Vagina (tissue), 2 donors: ENCODE data around the gene FBXL12. TPM values are rescaled to one million over a fixed set of nuclear protein-coding genes. Genes with fewer than 3 reads are reported as not detected.

Experiments
- DNase-seq, 2 donors: peaks; one replicate each; pipeline ENCODE4 v3.0.0-alpha.2; 2017; ENCODE audit errors: extremely low spot score in 2 of 2
- H3K27ac ChIP-seq: fragments of 200-600 bp; sonication (generic); one replicate; pipeline ENCODE4 v1.5.1; 2019
- H3K27me3 ChIP-seq: fragments of 200-600 bp; sonication (generic); one replicate; pipeline ENCODE4 v1.5.1; 2019
- H3K36me3 ChIP-seq, 2 donors: fragments of 200-600 bp; sonication (generic); one replicate each; pipeline ENCODE4 v1.5.1; 2017 to 2019
- H3K4me1 ChIP-seq: fragments of 200-600 bp; sonication (generic); one replicate; pipeline ENCODE4 v1.5.1; 2019
- H3K4me3 ChIP-seq, 2 donors: fragments of 200-600 bp; sonication (generic); 1 replicate in 1 of 2; 2 replicates in 1 of 2; pipeline ENCODE4 v1.5.1; 2016 to 2019
- H3K9me3 ChIP-seq: fragments of 200-600 bp; sonication (generic); one replicate; pipeline ENCODE4 v1.5.1; 2019
- CTCF ChIP-seq, 3 experiments: fragments of 450-650 bp in 2 of 3; fragments of 200-600 bp in 1 of 3; sonication (generic) in 1 of 3; IDR thresholded peaks; one replicate each; pipeline ENCODE4 v1.5.1; 2017 to 2019; ENCODE audit warnings: antibody characterized with exemption in 3 of 3, mild to moderate bottlenecking in 2 of 3, moderate library complexity in 2 of 3
- POLR2A ChIP-seq, 2 donors: fragments of 450-650 bp; IDR thresholded peaks; one replicate each; pipeline ENCODE4 v1.6.1; 2017; ENCODE audit warnings: antibody characterized with exemption in 2 of 2, mild to moderate bottlenecking in 2 of 2, moderate library complexity in 2 of 2
- POLR2AphosphoS5 ChIP-seq, 2 donors: sonication (generic); formaldehyde crosslinking; IDR thresholded peaks; one replicate each; pipeline ENCODE4 v1.9.0; 2017; ENCODE audit warnings: antibody characterized with exemption in 2 of 2, mild to moderate bottlenecking in 2 of 2, low read depth in 1 of 2; ENCODE audit not compliant: insufficient read depth in 1 of 2
- intact Hi-C: fragments of 100-400 bp; cut with DNase I; formaldehyde crosslinking; loops from one replicate; pipeline ENCODE4 v1.15.1; 2023
- total RNA-seq: library from RNA; depleted of rRNA; stranded (reverse); fragments of >200 nt; gene quantifications from one replicate; pipeline ENCODE4 v1.2.3, GENCODE V29; 2016

Gene FBXL12
- total RNA-seq, 1 donor from 2014 or later, result 39.8 TPM

- no peak for DNase-seq
- no peak for TF ChIP-seq POLR2AphosphoS5 (IDR thresholded peaks at IDR 0.05; ENCODE audit: insufficient read depth in 1 of 2, low read depth in 1 of 2)
- no peak for TF ChIP-seq POLR2A (IDR thresholded peaks at IDR 0.05)
- TF ChIP-seq CTCF (IDR thresholded peaks at IDR 0.05), result no peak
- H3K27me3 ChIP-seq, result no peaks in the 10 kb centered on the region
- no peak overlapping the region for H3K4me3 ChIP-seq
- no peak overlapping the region for H3K27ac ChIP-seq
- intact Hi-C loops, result loop anchor here (10.0 kb wide), 1 partner anchor 597 kb away; no protein-coding TSS in a partner anchor
- no peaks in the 10 kb centered on the region for H3K36me3 ChIP-seq
- H3K4me1 ChIP-seq, result peaks cover 7% of the 10 kb centered on the region
- H3K9me3 ChIP-seq, result no peaks in the 10 kb centered on the region
Observed at GRCh38 chr19:9801976-9802375, 16.9 kb downstream of the FBXL12 start.

GRCh38 chr19:9799162-9799561 is 19.7 kb downstream of the FBXL12 start:
- no peak overlapping the region for H3K27ac ChIP-seq
- H3K4me3 ChIP-seq, result no peak overlapping the region
- intact Hi-C loops, result loop anchor here (5.0 kb wide), 1 partner anchor 172 kb away; no protein-coding TSS in a partner anchor
- no peak for DNase-seq
- H3K9me3 ChIP-seq, result no peaks in the 10 kb centered on the region
- H3K36me3 ChIP-seq, result no peaks in the 10 kb centered on the region
- no peaks in the 10 kb centered on the region for H3K27me3 ChIP-seq
- peaks cover 12% of the 10 kb centered on the region for H3K4me1 ChIP-seq
- TF ChIP-seq CTCF (IDR thresholded peaks at IDR 0.05) (no peak), POLR2A (IDR thresholded peaks at IDR 0.05) (no peak), POLR2AphosphoS5 (IDR thresholded peaks at IDR 0.05; ENCODE audit: insufficient read depth in 1 of 2, low read depth in 1 of 2) (no peak)

- peaks cover 12% of the 10 kb centered on the region for H3K4me1 ChIP-seq
- intact Hi-C loops, result loop anchor here (5.0 kb wide), 1 partner anchor 171 kb away; no protein-coding TSS in a partner anchor
- H3K27ac ChIP-seq, result no peak overlapping the region
- no peaks in the 10 kb centered on the region for H3K27me3 ChIP-seq
- H3K9me3 ChIP-seq, result no peaks in the 10 kb centered on the region
- no peak for DNase-seq
- H3K4me3 ChIP-seq, result no peak overlapping the region
- no peaks in the 10 kb centered on the region for H3K36me3 ChIP-seq
- TF ChIP-seq CTCF (IDR thresholded peaks at IDR 0.05), result no peak
- no peak for TF ChIP-seq POLR2A (IDR thresholded peaks at IDR 0.05)
- TF ChIP-seq POLR2AphosphoS5 (IDR thresholded peaks at IDR 0.05; ENCODE audit: insufficient read depth in 1 of 2, low read depth in 1 of 2), result no peak
Observed at GRCh38 chr19:9797871-9798270, 21.0 kb downstream of the FBXL12 start.

- Histone ChIP-seq H3K9me3 (no peaks in the 10 kb centered on the region), H3K36me3 (no peaks in the 10 kb centered on the region), H3K4me1 (peaks cover 14% of the 10 kb centered on the region), H3K27me3 (no peaks in the 10 kb centered on the region), H3K4me3 (no peak overlapping the region), H3K27ac (peak overlapping the region; percentile 40)
- intact Hi-C loops, result loop anchor here (5.0 kb wide), 1 partner anchor 169 kb away; no protein-coding TSS in a partner anchor
- DNase-seq, result no peak
- peak in 1 of 2 donors; percentile 78 for TF ChIP-seq POLR2AphosphoS5 (IDR thresholded peaks at IDR 0.05; ENCODE audit: insufficient read depth in 1 of 2, low read depth in 1 of 2)
- no peak for TF ChIP-seq POLR2A (IDR thresholded peaks at IDR 0.05)
- peak; percentile 47 to 82 (median 78) for TF ChIP-seq CTCF (IDR thresholded peaks at IDR 0.05)
Observed at GRCh38 chr19:9796113-9796773, 22.6 kb downstream of the FBXL12 start.

- Histone ChIP-seq H3K9me3 (no peaks in the 10 kb centered on the region), H3K27me3 (no peaks in the 10 kb centered on the region), H3K4me3 (peak overlapping the region; percentile 68), H3K4me1 (peaks cover 14% of the 10 kb centered on the region), H3K27ac (peak overlapping the region; percentile 93), H3K36me3 (no peaks in the 10 kb centered on the region)
- intact Hi-C loops, result loop anchor here (5.0 kb wide), 1 partner anchor 961 kb away; the partner anchor contains the start of genes MBD3L1 and ZNF558
- TF ChIP-seq POLR2AphosphoS5 (IDR thresholded peaks at IDR 0.05; ENCODE audit: insufficient read depth in 1 of 2, low read depth in 1 of 2) (peak in 1 of 2 donors; percentile 10), CTCF (IDR thresholded peaks at IDR 0.05) (no peak), POLR2A (IDR thresholded peaks at IDR 0.05) (no peak)
- no peak for DNase-seq
Observed at GRCh38 chr19:9793071-9793591, 25.7 kb downstream of the FBXL12 start.
